ENCODE measurements around the gene MPRIP. TPM values are rescaled to one million over a fixed set of nuclear protein-coding genes. Genes with fewer than 3 reads are reported as not detected.
A peak's percentile ranks its signal among the peaks of the same experiment; 100 is the strongest.

Gene MPRIP
- total and polyA plus RNA-seq, 2 of the 13 experiments (the other 11 are each of a cell fraction or from before 2014, with no cell fraction given), result 50.2 to 52.4 TPM

DNA sequence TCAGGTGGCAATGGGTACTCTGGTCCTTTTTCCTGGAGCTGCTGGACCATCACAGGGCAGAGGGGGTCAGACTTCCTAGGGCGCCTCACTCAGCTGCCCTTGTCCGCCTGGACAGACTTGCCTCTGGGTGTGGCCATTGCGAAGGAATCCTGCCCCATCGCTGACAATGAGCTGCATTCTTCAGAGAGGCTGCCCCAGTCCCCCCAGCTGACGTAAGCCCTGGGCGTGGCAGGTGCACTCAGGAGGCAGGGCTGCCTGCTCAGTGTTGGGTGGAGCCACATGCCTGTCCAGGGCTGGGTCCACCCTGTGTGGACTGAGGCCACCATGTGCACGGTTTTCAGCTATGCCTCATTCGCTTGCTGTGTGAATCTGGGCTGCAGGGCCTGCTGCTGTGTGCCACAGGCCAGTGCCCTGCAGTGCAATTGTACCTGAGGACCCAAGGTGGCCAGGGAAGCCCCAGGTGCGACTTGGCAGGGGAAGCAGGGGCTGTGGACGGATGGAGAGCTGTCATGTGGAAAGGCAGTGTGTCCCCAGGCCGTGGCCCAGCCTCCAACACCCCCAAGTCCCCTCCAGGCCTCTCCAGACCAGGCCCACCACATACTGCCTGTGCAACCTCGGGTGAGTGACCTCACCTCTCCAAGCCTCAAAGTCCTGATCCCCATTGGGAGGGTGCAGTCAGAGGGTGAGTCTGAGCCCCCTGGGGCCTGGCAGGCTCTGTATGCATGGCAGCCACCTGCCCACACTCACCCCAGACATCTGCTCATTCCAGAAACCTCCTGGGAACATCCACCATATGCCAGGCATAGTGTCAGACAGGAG is 14.0 kb upstream of the MPRIP start (continued):
- TF ChIP-seq, protein P1, sequence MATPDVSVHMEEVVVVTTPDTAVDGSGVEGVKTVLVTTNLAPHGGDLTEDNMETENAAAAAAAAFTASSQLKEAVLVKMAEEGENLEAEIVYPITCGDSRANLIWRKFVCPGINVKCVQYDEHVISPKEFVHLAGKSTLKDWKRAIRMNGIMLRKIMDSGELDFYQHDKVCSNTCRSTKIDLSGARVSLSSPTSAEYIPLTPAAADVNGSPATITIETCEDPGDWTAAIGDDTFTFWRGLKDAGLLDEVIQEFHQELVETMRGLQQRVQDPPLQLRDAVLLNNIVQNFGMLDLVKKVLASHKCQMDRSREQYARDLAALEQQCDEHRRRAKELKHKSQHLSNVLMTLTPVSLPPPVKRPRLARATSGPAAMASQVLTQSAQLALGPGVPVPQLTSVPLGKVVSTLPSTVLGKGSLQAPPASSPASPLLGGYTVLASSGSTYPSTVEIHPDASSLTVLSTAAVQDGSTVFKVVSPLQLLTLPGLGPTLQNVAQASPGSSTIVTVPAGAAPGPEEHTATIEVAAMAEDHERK (CRISPR knock-in tag; IDR thresholded peaks at IDR 0.05; ENCODE audit: low read depth), result no peak
- TF ChIP-seq ZNF383 (CRISPR knock-in tag; IDR thresholded peaks at IDR 0.05; ENCODE audit: borderline replicate concordance), result 0 out of 2 replicates have a peak, but pooled peaks have one; percentile 59
- no peak for TF ChIP-seq STAG1 (CRISPR knock-in tag; IDR thresholded peaks at IDR 0.05)
- TF ChIP-seq, protein P2, sequence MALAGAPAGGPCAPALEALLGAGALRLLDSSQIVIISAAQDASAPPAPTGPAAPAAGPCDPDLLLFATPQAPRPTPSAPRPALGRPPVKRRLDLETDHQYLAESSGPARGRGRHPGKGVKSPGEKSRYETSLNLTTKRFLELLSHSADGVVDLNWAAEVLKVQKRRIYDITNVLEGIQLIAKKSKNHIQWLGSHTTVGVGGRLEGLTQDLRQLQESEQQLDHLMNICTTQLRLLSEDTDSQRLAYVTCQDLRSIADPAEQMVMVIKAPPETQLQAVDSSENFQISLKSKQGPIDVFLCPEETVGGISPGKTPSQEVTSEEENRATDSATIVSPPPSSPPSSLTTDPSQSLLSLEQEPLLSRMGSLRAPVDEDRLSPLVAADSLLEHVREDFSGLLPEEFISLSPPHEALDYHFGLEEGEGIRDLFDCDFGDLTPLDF (CRISPR knock-in tag; IDR thresholded peaks at IDR 0.05), result no peak
- TF ChIP-seq ZNF768 (CRISPR knock-in tag; IDR thresholded peaks at IDR 0.05), result peak; percentile 32; the same call in 1 of the 2 replicates
- TF ChIP-seq, protein P3, sequence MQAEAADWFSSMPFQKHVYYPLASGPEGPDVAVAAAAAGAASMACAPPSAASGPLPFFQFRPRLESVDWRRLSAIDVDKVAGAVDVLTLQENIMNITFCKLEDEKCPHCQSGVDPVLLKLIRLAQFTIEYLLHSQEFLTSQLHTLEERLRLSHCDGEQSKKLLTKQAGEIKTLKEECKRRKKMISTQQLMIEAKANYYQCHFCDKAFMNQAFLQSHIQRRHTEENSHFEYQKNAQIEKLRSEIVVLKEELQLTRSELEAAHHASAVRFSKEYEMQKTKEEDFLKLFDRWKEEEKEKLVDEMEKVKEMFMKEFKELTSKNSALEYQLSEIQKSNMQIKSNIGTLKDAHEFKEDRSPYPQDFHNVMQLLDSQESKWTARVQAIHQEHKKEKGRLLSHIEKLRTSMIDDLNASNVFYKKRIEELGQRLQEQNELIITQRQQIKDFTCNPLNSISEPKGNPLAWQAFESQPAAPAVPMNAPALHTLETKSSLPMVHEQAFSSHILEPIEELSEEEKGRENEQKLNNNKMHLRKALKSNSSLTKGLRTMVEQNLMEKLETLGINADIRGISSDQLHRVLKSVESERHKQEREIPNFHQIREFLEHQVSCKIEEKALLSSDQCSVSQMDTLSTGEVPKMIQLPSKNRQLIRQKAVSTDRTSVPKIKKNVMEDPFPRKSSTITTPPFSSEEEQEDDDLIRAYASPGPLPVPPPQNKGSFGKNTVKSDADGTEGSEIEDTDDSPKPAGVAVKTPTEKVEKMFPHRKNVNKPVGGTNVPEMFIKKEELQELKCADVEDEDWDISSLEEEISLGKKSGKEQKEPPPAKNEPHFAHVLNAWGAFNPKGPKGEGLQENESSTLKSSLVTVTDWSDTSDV (CRISPR knock-in tag; IDR thresholded peaks at IDR 0.05), result 0 out of 2 replicates have a peak, but pooled peaks have one; percentile 68
- TF ChIP-seq, protein P4, sequence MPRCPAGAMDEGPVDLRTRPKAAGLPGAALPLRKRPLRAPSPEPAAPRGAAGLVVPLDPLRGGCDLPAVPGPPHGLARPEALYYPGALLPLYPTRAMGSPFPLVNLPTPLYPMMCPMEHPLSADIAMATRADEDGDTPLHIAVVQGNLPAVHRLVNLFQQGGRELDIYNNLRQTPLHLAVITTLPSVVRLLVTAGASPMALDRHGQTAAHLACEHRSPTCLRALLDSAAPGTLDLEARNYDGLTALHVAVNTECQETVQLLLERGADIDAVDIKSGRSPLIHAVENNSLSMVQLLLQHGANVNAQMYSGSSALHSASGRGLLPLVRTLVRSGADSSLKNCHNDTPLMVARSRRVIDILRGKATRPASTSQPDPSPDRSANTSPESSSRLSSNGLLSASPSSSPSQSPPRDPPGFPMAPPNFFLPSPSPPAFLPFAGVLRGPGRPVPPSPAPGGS (CRISPR knock-in tag; IDR thresholded peaks at IDR 0.05), result peak; percentile 39; the same call in 1 of the 2 replicates
- TF ChIP-seq CREM (IDR thresholded peaks at IDR 0.05), result peak; percentile 59
- no peak for TF ChIP-seq CREM (CRISPR knock-in tag; IDR thresholded peaks at IDR 0.05)
- TF ChIP-seq, protein P5, sequence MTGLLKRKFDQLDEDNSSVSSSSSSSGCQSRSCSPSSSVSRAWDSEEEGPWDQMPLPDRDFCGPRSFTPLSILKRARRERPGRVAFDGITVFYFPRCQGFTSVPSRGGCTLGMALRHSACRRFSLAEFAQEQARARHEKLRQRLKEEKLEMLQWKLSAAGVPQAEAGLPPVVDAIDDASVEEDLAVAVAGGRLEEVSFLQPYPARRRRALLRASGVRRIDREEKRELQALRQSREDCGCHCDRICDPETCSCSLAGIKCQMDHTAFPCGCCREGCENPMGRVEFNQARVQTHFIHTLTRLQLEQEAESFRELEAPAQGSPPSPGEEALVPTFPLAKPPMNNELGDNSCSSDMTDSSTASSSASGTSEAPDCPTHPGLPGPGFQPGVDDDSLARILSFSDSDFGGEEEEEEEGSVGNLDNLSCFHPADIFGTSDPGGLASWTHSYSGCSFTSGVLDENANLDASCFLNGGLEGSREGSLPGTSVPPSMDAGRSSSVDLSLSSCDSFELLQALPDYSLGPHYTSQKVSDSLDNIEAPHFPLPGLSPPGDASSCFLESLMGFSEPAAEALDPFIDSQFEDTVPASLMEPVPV (CRISPR knock-in tag; IDR thresholded peaks at IDR 0.05), result peak; percentile 36; the same call in 1 of the 2 replicates
- TF ChIP-seq TGIF2 (CRISPR knock-in tag; IDR thresholded peaks at IDR 0.05), result peak; percentile 88
- TF ChIP-seq, protein P6, sequence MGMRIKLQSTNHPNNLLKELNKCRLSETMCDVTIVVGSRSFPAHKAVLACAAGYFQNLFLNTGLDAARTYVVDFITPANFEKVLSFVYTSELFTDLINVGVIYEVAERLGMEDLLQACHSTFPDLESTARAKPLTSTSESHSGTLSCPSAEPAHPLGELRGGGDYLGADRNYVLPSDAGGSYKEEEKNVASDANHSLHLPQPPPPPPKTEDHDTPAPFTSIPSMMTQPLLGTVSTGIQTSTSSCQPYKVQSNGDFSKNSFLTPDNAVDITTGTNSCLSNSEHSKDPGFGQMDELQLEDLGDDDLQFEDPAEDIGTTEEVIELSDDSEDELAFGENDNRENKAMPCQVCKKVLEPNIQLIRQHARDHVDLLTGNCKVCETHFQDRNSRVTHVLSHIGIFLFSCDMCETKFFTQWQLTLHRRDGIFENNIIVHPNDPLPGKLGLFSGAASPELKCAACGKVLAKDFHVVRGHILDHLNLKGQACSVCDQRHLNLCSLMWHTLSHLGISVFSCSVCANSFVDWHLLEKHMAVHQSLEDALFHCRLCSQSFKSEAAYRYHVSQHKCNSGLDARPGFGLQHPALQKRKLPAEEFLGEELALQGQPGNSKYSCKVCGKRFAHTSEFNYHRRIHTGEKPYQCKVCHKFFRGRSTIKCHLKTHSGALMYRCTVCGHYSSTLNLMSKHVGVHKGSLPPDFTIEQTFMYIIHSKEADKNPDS (CRISPR knock-in tag; IDR thresholded peaks at IDR 0.05), result peak; percentile 86; the same call in 1 of the 2 replicates
- TF ChIP-seq ZNF331 (CRISPR knock-in tag; IDR thresholded peaks at IDR 0.05), result peak; percentile 55; the same call in 1 of the 2 replicates
- peak; percentile 45 for TF ChIP-seq XRCC5 (optimal IDR thresholded peaks at IDR 0.05; ENCODE audit: low read length)
- TF ChIP-seq, protein P7, sequence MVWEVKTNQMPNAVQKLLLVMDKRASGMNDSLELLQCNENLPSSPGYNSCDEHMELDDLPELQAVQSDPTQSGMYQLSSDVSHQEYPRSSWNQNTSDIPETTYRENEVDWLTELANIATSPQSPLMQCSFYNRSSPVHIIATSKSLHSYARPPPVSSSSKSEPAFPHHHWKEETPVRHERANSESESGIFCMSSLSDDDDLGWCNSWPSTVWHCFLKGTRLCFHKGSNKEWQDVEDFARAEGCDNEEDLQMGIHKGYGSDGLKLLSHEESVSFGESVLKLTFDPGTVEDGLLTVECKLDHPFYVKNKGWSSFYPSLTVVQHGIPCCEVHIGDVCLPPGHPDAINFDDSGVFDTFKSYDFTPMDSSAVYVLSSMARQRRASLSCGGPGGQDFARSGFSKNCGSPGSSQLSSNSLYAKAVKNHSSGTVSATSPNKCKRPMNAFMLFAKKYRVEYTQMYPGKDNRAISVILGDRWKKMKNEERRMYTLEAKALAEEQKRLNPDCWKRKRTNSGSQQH (CRISPR knock-in tag; IDR thresholded peaks at IDR 0.05; ENCODE audit: low read depth), result 0 out of 2 replicates have a peak, but pooled peaks have one; percentile 38
